IPS-15b (cell line): Measurements from ENCODE around the gene NUP210.

Experiments
- H3K27me3 ChIP-seq: one replicate; pipeline ENCODE4 v1.6.1; 2013; ENCODE audit warnings: low read length; ENCODE audit not compliant: control insufficient read depth, insufficient read depth
- H3K36me3 ChIP-seq: one replicate; pipeline ENCODE4 v1.6.1; 2013; ENCODE audit warnings: low read length; ENCODE audit not compliant: control insufficient read depth, insufficient read depth
- H3K4me1 ChIP-seq: one replicate; pipeline ENCODE4 v1.6.1; 2013; ENCODE audit warnings: mild to moderate bottlenecking, low read length; ENCODE audit not compliant: control insufficient read depth, insufficient read depth
- H3K4me3 ChIP-seq: one replicate; pipeline ENCODE4 v1.5.1; 2013; ENCODE audit warnings: low read depth, low read length
- H3K9ac ChIP-seq: one replicate; pipeline ENCODE4 v1.6.1; 2013; ENCODE audit warnings: low read depth, mild to moderate bottlenecking, low read length
- H3K9me3 ChIP-seq: one replicate; pipeline ENCODE4 v1.6.1; 2013; ENCODE audit warnings: mild to moderate bottlenecking, low read length; ENCODE audit not compliant: control insufficient read depth, insufficient read depth

The NUP210 gene

GRCh38 chr3:13269711-13270378 is 150.3 kb downstream of the NUP210 start:
- Histone ChIP-seq H3K27me3 (no peaks in the 10 kb centered on the region), H3K9ac (no peak overlapping the region), H3K4me1 (no peaks in the 10 kb centered on the region), H3K9me3 (no peaks in the 10 kb centered on the region), H3K36me3 (no peaks in the 10 kb centered on the region), H3K4me3 (no peak overlapping the region)

GRCh38 chr3:13268961-13269441 is 151.1 kb downstream of the NUP210 start:
- H3K4me3 ChIP-seq = no peak overlapping the region
- H3K9me3 ChIP-seq = no peaks in the 10 kb centered on the region
- H3K9ac ChIP-seq = no peak overlapping the region
- no peaks in the 10 kb centered on the region for H3K4me1 ChIP-seq
- H3K36me3 ChIP-seq = no peaks in the 10 kb centered on the region
- H3K27me3 ChIP-seq = no peaks in the 10 kb centered on the region

GRCh38 chr3:13268120-13268519 is 152.0 kb downstream of the NUP210 start:
- Histone ChIP-seq H3K4me1 (no peaks in the 10 kb centered on the region), H3K36me3 (no peaks in the 10 kb centered on the region), H3K4me3 (no peak overlapping the region), H3K27me3 (no peaks in the 10 kb centered on the region), H3K9ac (no peak overlapping the region), H3K9me3 (no peaks in the 10 kb centered on the region)

- Histone ChIP-seq H3K36me3 (no peaks in the 10 kb centered on the region), H3K4me1 (no peaks in the 10 kb centered on the region), H3K9me3 (no peaks in the 10 kb centered on the region), H3K27me3 (no peaks in the 10 kb centered on the region), H3K4me3 (no peak overlapping the region), H3K9ac (no peak overlapping the region)
These were observed 153.3 kb downstream of the NUP210 start for GRCh38 chr3:13266651-13267362.
